ENCODE measurements around the gene KIAA1614.

The KIAA1614 gene

DNA sequence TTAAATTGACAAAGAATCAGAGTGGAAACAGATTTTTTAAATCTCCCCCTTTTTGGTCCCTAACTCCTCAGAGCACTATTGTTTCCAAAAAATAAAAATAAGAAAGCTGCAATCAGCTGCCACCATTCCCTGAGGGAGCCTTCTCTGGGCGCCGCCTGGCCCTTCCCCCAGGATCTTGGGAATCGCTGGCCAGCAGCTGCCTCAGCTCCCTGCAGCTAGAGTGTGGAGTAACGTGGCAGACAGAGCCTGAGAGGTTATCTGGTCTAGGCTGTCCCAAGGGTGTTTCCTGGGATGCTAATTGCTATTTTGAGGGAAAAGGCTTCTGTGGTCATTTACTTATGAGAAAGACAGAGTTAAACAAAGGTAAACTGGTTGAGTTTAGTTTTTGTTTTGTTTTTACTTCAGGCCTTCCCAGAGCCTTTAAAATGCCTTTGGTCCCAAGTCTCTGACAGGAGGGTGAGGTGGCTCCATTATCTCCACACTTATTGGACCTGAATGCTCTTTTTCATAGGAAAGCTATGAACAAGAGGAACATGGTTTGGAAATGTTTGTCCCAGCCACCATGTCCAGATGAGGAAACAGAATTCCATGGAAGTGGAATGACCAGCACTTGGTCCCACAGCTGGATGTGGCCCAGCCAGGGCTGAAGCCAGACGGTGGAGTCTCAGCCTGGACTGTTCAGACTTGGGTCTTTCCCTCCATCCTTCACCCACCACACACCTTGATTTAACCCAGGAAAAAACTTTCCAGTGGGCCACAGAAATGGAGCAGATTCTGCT, 14.1 kb upstream of the KIAA1614 start:
- no peak overlapping the region for H3K4me2 ChIP-seq
- H2AFZ ChIP-seq (ENCODE audit: low read depth), result no peak overlapping the region

DNA sequence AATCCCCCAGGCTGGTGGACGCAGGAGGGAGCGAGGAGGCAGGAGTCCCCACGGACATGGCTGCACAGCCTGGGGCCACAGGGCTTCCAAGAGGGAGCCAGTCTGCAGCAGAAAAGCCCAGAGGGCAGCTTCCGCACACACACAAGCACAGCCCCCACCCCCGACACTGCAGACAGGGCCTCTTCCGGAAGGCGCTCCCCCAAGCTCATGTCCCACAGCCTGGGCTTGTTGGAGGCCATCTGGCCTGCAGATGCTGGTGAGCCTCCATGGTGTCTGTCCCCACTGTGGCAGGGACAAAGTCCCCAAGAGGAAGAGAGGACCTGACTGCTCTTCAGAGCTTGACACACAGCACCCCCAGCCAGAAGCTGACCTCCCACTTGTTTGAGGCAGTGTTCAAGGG, 13.4 kb upstream of the KIAA1614 start:
- no peaks in the 10 kb centered on the region for H3K27me3 ChIP-seq (ENCODE audit: insufficient read depth, low read depth)
- H3K27ac ChIP-seq, result no peak overlapping the region
- no peaks in the 10 kb centered on the region for H3K36me3 ChIP-seq (ENCODE audit: insufficient read depth)
- no peak overlapping the region for H3K9ac ChIP-seq
- H2AFZ ChIP-seq (ENCODE audit: low read depth), result no peak overlapping the region
- no peaks in the 10 kb centered on the region for H4K20me1 ChIP-seq (ENCODE audit: insufficient read depth)
- H3K4me1 ChIP-seq (ENCODE audit: low read depth, poor library complexity, severe bottlenecking), result no peaks in the 10 kb centered on the region
- no peaks in the 10 kb centered on the region for H3K79me2 ChIP-seq (ENCODE audit: insufficient read depth, low read depth)
- TF ChIP-seq, protein P1, sequence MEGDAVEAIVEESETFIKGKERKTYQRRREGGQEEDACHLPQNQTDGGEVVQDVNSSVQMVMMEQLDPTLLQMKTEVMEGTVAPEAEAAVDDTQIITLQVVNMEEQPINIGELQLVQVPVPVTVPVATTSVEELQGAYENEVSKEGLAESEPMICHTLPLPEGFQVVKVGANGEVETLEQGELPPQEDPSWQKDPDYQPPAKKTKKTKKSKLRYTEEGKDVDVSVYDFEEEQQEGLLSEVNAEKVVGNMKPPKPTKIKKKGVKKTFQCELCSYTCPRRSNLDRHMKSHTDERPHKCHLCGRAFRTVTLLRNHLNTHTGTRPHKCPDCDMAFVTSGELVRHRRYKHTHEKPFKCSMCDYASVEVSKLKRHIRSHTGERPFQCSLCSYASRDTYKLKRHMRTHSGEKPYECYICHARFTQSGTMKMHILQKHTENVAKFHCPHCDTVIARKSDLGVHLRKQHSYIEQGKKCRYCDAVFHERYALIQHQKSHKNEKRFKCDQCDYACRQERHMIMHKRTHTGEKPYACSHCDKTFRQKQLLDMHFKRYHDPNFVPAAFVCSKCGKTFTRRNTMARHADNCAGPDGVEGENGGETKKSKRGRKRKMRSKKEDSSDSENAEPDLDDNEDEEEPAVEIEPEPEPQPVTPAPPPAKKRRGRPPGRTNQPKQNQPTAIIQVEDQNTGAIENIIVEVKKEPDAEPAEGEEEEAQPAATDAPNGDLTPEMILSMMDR (conservative IDR thresholded peaks at IDR 0.05; ENCODE audit: low read depth, low read length), result no peak
- H3K4me3 ChIP-seq (IDR thresholded peaks at IDR 0.05; ENCODE audit: insufficient read depth, low read depth, low read length), result no peak overlapping the region
- H3K4me2 ChIP-seq, result no peak overlapping the region

More for the DNA sequence above, 14.1 kb upstream of the KIAA1614 start:
- Histone ChIP-seq H3K79me2 (ENCODE audit: insufficient read depth, low read depth) (no peaks in the 10 kb centered on the region), H3K4me1 (ENCODE audit: low read depth, poor library complexity, severe bottlenecking) (no peaks in the 10 kb centered on the region), H3K4me3 (IDR thresholded peaks at IDR 0.05; ENCODE audit: insufficient read depth, low read depth, low read length) (no peak overlapping the region), H3K27me3 (ENCODE audit: insufficient read depth, low read depth) (no peaks in the 10 kb centered on the region), H3K27ac (no peak overlapping the region), H3K36me3 (ENCODE audit: insufficient read depth) (no peaks in the 10 kb centered on the region), H4K20me1 (ENCODE audit: insufficient read depth) (no peaks in the 10 kb centered on the region), H3K9ac (no peak overlapping the region)
- TF ChIP-seq, protein P1 (conservative IDR thresholded peaks at IDR 0.05; ENCODE audit: low read depth, low read length), result no peak

- Histone ChIP-seq H4K20me1 (ENCODE audit: insufficient read depth) (no peaks in the 10 kb centered on the region), H3K4me3 (IDR thresholded peaks at IDR 0.05; ENCODE audit: insufficient read depth, low read depth, low read length) (no peak overlapping the region), H3K9ac (no peak overlapping the region), H3K79me2 (ENCODE audit: insufficient read depth, low read depth) (no peaks in the 10 kb centered on the region), H3K27me3 (ENCODE audit: insufficient read depth, low read depth) (no peaks in the 10 kb centered on the region), H3K4me1 (ENCODE audit: low read depth, poor library complexity, severe bottlenecking) (no peaks in the 10 kb centered on the region), H3K27ac (no peak overlapping the region), H3K4me2 (no peak overlapping the region), H2AFZ (ENCODE audit: low read depth) (no peak overlapping the region), H3K36me3 (ENCODE audit: insufficient read depth) (no peaks in the 10 kb centered on the region)
- TF ChIP-seq, protein P1 (conservative IDR thresholded peaks at IDR 0.05; ENCODE audit: low read depth, low read length), result no peak
Measured at GRCh38 chr1:180901076-180901990, 11.4 kb upstream of the KIAA1614 start.

DNA sequence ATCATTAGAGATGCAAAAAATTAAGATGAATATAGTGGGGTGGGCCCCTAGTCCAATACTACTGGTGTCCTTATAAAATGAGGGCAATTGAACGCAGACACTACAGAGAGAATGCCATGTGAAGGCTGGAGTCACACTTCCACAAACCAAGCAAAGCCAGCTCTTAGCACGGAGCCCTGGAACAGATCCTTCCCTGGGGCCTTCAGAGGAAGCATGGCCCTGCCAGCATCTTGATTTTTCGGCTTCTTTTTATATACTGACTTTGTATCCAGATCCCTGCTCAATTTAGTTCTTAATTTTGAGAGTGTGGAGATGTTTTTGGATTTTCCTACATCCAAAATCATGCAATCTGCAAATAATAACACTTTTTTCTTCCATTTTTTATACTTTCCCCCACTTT, 10.2 kb upstream of the KIAA1614 start:
- no peaks in the 10 kb centered on the region for H3K79me2 ChIP-seq (ENCODE audit: insufficient read depth, low read depth)
- no peaks in the 10 kb centered on the region for H3K36me3 ChIP-seq (ENCODE audit: insufficient read depth)
- H3K4me1 ChIP-seq (ENCODE audit: low read depth, poor library complexity, severe bottlenecking), result no peaks in the 10 kb centered on the region
- H3K4me2 ChIP-seq, result no peak overlapping the region
- H3K27ac ChIP-seq, result no peak overlapping the region
- H3K4me3 ChIP-seq (IDR thresholded peaks at IDR 0.05; ENCODE audit: insufficient read depth, low read depth, low read length), result no peak overlapping the region
- TF ChIP-seq, protein P1 (conservative IDR thresholded peaks at IDR 0.05; ENCODE audit: low read depth, low read length), result no peak
- no peak overlapping the region for H2AFZ ChIP-seq (ENCODE audit: low read depth)
- no peaks in the 10 kb centered on the region for H3K27me3 ChIP-seq (ENCODE audit: insufficient read depth, low read depth)
- H4K20me1 ChIP-seq (ENCODE audit: insufficient read depth), result no peaks in the 10 kb centered on the region
- no peak overlapping the region for H3K9ac ChIP-seq

Data from KMS-11 (cell line).